GM19099 (cell line): Measurements from ENCODE around the gene PRKN.

Experiments
- POLR2A ChIP-seq: IDR thresholded peaks from 3 replicates; pipeline ENCODE4 v1.6.1; 2011; ENCODE audit warnings: low read depth; ENCODE audit not compliant: insufficient read length; ENCODE audit errors: extremely low read depth

The PRKN gene

DNA sequence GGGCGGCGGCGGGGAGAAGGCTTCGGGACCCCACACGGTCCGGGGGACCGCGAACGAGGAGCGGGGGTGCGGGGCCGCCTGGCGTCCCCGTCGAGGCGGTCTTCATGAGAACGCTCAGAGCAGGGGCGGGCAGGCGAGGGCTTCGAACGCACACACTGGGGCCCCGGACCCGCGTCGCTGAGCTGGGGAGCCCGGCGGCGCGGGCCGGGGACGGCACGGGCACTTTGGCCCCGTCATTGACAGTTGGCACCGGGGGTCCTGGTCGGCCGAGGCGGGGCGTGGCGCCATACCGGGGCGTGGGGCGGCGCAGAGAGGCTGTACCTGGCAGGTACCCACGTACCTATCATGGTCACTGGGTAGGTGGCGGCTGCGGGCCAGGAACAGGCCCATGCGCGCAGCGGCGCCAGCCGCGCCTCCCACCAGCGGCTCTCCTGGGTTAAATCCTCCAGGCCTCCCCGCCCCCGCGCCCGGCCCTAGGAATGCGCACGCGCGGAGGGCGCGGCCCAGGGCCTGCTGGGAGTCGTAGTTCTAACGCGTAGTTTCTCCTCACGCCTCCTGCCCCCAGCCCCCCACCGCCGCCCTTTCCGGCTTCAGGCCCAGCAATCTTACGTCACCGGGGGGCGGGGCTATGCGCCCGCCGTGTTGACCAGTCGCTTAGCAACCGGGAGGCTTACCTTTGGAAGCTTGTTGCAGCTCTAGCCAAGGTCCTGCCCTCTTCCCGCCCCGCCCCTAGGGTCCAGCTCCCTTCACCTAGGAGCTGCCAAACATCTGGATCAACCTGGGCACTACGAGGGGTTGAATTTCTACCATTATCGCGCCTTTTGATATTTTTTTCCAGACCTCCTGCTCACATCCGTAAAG lies at the start of gene PRKN, which contains the start of gene PACRG:
TSS of gene PRKN (minus strand) at position 445 of the 861 bp plus-strand sequence.
TSS of gene PACRG (plus strand) at position 653 of the 861 bp plus-strand sequence.
- no peak for TF ChIP-seq POLR2A

DNA sequence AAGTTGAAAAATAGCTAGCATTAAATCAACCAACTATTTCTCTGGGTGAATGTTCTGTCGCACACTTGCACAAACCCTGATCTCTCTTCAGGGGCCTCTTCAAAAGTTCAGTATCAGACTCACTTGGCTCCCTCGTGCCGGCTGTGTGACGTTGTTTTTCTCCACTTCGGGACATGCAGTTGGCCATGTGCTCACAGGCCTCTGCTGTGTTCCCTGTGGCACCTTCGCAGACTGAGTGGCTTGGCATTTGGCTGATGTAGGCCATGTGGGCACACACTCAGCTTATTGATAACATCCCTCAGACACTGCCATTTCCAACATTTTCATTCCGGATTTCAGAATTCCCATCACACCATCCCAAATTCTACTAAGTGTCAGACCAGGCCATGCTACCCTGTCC lies 49.5 kb upstream of the PRKN start:
- TF ChIP-seq POLR2A: no peak

DNA sequence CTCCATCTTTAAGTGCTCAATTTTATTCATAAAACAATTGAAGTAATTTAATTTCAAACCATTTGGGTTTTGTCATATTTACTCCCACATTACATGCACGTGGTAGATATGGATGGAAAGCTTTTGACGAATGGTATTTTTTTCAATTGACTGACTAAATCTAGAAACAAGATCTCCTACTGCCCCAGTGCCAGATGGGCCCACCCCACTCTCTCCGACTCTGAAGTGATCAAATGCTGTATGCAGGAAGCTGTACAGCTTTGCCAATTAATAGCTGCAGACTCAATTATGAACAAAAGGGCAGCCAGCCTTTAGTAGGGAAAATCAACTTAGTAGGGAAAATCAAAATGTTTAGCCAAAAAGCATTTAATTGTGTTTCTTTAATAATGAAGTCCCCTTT lies 46.4 kb upstream of the PRKN start:
- no peak for TF ChIP-seq POLR2A

DNA sequence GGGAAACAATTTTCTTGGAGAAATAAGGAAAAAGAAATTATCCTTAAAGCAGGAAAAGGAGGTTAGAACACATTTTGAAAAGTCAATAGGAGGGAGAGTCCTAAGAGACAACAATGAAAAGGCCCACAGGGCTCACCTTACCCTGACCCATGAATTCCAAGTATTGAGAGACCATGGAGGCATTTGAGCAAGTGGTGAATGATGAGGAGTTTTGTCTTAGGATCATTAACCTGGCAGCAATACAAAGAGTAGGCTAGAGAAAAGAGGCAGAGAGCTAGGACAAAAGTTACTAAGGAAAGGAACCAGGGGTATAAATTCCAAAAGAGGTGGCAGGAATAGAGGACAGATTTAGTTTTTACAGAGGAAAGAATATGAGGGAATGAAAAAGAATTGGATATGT lies 44.9 kb upstream of the PRKN start:
- TF ChIP-seq POLR2A: no peak

DNA sequence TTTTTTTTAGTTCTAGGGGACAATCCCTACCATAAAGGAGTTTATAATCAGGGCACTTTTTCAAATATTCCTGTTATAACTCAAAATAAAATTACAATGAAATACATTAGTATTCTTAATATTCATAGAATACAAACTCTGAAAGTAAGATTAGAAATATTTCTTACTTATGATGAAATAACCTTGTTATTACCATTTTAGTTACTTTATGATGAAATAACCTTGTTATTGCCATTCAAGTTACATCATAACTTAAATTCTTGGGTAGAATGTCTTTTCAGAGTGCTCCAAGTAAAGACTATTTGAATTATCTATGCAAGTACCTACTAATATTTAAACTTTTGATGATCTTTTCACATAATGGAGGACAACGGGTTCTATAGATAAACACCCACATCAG lies 43.4 kb upstream of the PRKN start:
- TF ChIP-seq POLR2A: no peak

DNA sequence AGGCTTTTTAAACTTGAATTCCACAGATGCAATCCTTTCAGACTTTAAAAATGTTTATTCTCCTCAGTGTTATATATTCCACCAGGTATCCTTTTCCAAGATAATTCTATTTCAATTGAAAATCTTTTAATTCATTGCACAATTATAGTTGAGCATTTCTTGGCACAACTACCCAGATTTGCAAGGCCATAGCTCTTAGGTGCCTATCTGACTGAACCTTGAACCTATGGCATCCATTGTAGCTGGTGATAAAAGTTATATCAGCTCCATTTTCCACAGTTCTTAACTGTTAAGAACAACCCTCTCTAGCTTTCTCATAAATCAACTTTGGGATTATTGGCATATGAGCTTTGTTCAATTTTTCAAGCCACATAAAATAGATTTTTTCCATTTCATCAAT lies 42.6 kb upstream of the PRKN start:
- no peak for TF ChIP-seq POLR2A

DNA sequence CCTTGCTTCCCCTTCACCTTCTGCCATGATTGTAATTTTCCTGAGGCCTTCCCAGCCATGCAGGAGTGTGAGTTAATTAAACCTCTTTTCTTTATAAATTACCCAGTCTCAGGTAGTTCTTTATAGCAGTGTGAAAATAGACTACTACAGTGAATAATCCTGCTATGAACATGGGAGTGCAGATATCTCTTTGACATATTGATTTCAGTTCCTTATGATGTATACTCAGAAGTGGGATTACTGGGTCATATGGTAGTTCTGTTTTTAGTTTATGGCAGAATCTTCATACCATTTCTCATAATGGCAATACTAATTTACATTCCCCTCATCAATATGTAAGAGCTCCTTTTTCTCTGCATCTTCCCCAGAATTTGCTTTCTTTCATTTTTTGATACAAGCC lies 26.2 kb upstream of the PRKN start:
- TF ChIP-seq POLR2A: no peak

DNA sequence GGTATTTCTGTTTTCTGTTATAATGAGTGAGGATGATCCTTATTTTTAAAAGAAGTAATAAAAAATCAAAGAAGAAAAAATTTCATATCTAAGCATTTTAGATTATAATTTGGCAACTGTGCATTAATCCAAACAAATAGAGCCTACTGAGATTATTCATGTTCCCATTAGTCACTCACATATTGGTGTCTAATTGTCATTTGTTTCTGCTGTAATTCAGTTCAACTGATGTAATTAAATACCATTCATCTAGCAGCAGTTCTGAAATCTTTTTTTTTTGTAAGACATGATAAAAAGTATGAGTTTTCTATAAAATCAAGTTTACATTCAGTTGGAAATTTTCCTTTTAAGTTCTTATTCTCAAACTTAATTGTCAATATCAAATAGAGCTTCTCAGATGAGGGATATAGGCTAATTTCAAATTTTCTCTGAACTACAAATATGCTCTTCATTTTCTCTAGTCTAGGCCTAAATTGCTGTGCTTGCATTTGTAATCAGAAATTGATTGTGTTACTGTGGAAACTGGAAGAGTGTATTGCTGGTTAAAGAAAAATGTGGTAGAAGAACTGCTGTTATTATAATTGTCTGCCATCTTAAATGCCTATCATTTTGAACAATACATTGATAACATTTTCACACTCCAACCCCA lies 23.8 kb upstream of the PRKN start:
- TF ChIP-seq POLR2A: no peak

DNA sequence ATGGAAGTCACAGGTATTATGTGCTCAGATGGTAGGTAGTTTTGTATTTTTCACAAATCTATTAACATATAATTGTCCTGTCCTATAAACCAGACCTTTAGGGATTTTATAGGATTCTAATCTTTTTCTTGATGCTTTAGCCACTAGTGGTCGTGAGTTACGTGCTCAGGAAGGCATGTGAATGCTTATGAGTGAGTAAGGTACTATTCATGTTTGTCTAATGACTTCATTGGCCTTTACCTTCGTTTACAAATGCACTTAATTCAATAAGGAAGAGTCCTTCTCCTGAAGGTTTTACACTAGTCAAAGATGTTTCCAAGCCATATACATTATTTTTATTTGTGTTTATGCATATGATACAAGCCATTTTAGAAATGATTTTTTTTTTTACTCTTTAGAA lies 23.2 kb upstream of the PRKN start:
- no peak for TF ChIP-seq POLR2A

DNA sequence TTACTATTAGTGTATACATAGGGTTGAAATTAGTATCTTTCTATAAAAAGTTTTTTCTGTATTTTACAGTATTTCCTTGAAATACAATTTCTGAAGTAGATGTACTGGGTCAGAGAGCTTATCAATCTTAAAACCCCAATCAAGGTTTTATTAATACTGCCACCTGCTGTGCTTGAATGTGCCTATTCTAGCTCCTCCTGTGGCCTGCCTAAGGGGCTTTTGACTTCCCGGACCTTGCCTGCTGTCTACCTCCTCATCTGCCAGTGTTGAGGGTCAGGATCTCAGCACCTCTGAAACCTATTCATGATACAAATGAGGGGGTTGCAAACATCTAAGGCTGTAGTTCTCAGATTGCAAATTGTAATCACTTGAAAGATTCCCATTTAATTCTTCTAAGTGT lies 9.4 kb upstream of the PRKN start:
- TF ChIP-seq POLR2A: no peak

DNA sequence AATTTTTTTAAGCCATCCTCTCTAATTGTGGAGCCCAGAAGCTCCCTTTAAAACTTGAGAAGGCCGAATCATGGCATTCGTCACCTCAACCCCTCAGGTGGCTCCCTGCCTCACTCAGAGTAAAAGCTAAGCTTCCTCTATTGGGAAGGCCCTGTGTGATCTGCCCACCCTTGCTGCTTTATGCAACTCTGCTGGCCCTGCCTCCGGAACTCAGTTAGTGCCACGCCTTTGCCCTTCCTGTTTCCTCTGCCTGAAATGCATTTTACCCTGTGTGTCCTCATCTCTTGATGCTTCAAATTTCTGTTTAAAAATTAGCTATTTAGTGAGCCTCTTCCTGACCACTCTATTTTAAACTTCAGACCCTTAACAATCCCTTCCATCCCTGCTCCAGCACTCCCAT lies 5.9 kb upstream of the PRKN start:
- TF ChIP-seq POLR2A: no peak

DNA sequence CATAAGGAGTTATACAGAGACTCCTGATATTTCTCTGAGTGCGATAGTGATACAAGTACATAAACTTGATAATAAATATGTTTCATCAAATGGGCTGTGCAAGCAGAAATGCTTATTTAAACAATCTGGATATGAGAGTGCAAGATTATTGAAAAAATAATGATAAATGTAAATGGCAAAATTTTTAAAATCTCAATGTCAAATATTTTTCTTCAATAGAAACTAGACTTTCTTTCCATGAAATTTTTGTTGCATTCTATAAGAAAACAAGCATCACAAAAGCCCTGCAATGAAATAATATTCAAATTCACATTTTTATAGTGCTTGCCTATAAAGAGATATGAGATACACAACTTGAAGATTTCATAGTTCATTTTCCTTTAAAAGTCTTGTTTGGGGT lies 2.9 kb upstream of the PRKN start:
- TF ChIP-seq POLR2A: no peak

DNA sequence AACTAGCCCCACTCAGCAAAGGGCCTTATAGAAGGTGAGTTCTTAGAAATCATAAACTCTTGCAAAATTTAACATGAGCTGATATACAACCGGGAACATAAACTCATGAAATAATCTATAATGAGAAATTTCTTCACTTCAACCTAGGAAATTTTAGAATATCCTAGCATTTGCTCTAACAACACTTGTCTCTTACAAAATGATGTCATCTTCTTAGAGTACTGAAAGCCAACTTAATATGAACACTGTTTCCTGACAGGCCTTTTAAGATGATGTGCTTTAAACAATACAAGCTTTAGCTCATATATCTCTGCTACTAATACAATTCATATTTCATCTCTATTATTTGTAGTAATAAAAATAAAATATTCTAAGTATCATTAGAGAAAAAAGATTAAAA lies 1.1 kb upstream of the PRKN start:
- TF ChIP-seq POLR2A: no peak

DNA sequence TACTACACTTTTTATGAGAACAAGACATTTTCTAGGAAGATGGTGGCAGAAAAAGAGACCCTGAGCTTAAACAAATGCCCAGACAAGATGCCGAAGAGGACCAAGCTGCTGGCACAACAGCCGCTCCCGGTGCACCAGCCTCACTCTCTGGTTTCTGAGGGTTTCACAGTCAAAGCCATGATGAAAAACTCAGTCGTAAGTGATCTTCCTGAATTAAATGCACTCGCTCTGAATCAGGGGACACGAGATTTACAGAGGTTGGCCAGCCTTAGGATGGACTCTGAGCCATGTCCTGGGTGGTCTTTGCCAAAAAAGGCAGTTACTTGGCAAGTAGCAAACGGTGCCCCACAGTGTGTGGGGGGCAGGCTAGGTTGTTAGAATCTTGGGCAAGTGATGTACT lies 631 bp upstream of the PRKN start:
- no peak for TF ChIP-seq POLR2A

DNA sequence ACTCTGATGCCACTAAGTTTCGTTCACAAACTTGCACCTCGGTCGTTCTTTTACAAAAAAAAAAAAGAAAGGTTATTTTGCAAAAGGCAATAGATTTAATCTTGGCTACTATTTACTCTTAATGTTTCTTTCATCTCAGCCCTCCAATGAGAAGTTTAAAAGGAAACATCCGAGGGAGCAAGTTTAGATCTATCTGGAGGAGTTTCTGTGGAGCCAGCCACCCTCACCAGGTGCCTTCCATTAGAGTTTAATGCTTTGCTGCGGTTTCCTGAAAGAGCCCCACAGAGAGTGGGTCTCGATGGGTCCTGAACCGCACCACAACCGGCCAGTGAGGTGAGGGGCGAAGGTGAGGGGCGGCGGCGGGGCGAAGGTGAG lies 632 bp downstream of the PRKN start:
- no peak for TF ChIP-seq POLR2A

DNA sequence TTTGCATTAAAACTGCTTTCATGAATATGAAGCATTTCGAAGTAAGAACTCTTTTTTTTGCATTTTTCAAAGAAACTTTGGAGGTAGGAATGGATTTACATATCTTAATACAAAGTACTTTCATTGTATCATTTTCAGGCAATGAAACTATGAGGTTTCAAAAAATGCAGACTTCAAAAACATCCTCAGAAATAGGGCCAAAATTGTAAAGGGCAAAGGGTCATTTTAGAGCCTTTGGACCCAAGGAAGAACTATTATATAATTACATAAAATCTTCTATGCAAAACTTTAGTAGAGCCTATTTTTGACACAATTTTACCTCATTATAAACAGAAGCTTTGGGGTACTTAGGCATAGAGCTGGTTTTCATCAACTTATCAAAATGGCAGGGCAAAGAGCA lies 4.9 kb downstream of the PRKN start:
- no peak for TF ChIP-seq POLR2A
